HepG2 (cell line): ENCODE results near the gene MXRA7. TPM values are rescaled to one million over a fixed set of nuclear protein-coding genes. Genes with fewer than 3 reads are reported as not detected.
A peak's percentile ranks its signal among the peaks of the same experiment; 100 is the strongest.

ENCODE experiments used
- ATAC-seq: fragments of 200-7000 bp; cut with Tn5 transposase; 3 replicates; pipeline ENCODE4 v1.9.1; 2020; ENCODE audit warnings: mild to moderate bottlenecking, moderate library complexity
- BruUV-seq: library from RNA; stranded (reverse); fragments of 400-500 nt; replicated peaks from 2 replicates; lab custom pipeline; 2021; lab: Mats Ljungman, UMichigan
- CTCF ChIA-PET: fragments of 300-600 bp; formaldehyde crosslinking; extraction: SDS; loops from one replicate; lab custom pipeline; 2021; ENCODE audit warnings: low total read pairs, inconsistent platforms, low intra/inter-chr PET ratio; lab: Yijun Ruan, JAX
- POLR2A ChIA-PET: fragments of 350-600 bp; sonication (Branson Sonifier 250); formaldehyde crosslinking; loops from one replicate; lab custom pipeline; 2020; ENCODE audit warnings: antibody characterized with exemption, inconsistent platforms; lab: Yijun Ruan, JAX
- DNase-seq: peaks from one replicate; pipeline ENCODE4 v3.0.0-alpha.2; 2015; ENCODE audit warnings: low spot score
- FAIRE-seq: peaks from 3 replicates; lab custom pipeline; 2011; peaks lifted over from hg19 to GRCh38; lab: Jason Lieb, UNC
- H2AFZ ChIP-seq: one replicate; pipeline ENCODE4 v1.6.1; 2011; ENCODE audit warnings: low read length, inconsistent platforms
- H3K27ac ChIP-seq: fragments of 300-600 bp; 3 replicates; pipeline ENCODE4 v1.8.0; 2011; ENCODE audit warnings: mixed run types, mild to moderate bottlenecking, mixed read lengths, low read length, inconsistent platforms; ENCODE audit not compliant: insufficient read depth; ENCODE audit errors: extremely low read length
- H3K27me3 ChIP-seq, 2 experiments: fragments of 200-600 bp in 1 of 2; 2 replicates in 1 of 2; 3 replicates in 1 of 2; pipeline versions ENCODE4 v1.6.0 to v1.8.0; 2011; ENCODE audit warnings: low read length in 2 of 2, mild to moderate bottlenecking in 2 of 2, moderate library complexity in 2 of 2, inconsistent platforms in 1 of 2; ENCODE audit not compliant: insufficient read depth in 2 of 2, control insufficient read depth in 1 of 2
- H3K36me3 ChIP-seq, 2 experiments: fragments of 200-600 bp in 1 of 2; replicated peaks in 1 of 2; 2 replicates in 1 of 2; 3 replicates in 1 of 2; pipeline versions ENCODE4 v1.5.1 to v1.8.0; 2011; ENCODE audit warnings: low read length in 2 of 2, inconsistent platforms in 1 of 2; ENCODE audit not compliant: insufficient read depth in 2 of 2, control insufficient read depth in 1 of 2
- H3K4me1 ChIP-seq: 2 replicates; pipeline ENCODE4 v1.5.1; 2012; ENCODE audit warnings: low read length, inconsistent platforms; ENCODE audit not compliant: insufficient read depth
- H3K4me2 ChIP-seq: 2 replicates; pipeline ENCODE4 v1.6.0; 2011; ENCODE audit warnings: low read depth, low read length, inconsistent platforms
- H3K4me3 ChIP-seq, 3 experiments: fragments of 200-600 bp in 1 of 3; sonication (generic), shearing (Covaris generic) in 1 of 3; replicated peaks in 1 of 3; 2 replicates each; pipeline ENCODE4 v1.5.1; 2011 to 2016; ENCODE audit warnings: low read length in 3 of 3, inconsistent platforms in 2 of 3, low read depth in 2 of 3, mild to moderate bottlenecking in 2 of 3, control low read depth in 1 of 3, mixed read lengths in 1 of 3; ENCODE audit not compliant: insufficient read depth in 1 of 3
- H3K79me2 ChIP-seq: one replicate; pipeline ENCODE4 v1.6.1; 2011; ENCODE audit warnings: low read length, inconsistent platforms; ENCODE audit not compliant: insufficient read depth
- H3K9ac ChIP-seq: 2 replicates; pipeline ENCODE4 v1.6.0; 2011; ENCODE audit warnings: mild to moderate bottlenecking, low read depth, low read length, inconsistent platforms; ENCODE audit not compliant: insufficient read depth
- H3K9me3 ChIP-seq: 2 replicates; pipeline ENCODE4 v1.5.1; 2012; ENCODE audit warnings: mild to moderate bottlenecking, low read length
- H4K20me1 ChIP-seq: 2 replicates; pipeline ENCODE4 v1.6.0; 2011; ENCODE audit warnings: inconsistent platforms, mild to moderate bottlenecking, low read length, moderate library complexity; ENCODE audit not compliant: insufficient read depth
- HIVEP1 ChIP-seq: sonication (generic); formaldehyde crosslinking; IDR thresholded peaks from 2 replicates; pipeline ENCODE4 v1.4.0; 2020; ENCODE audit warnings: mild to moderate bottlenecking, missing genetic modification reagents
- IRF1 ChIP-seq: sonication (generic); formaldehyde crosslinking; IDR thresholded peaks from 2 replicates; pipeline ENCODE4 v1.4.0; 2020; ENCODE audit warnings: low read depth, mild to moderate bottlenecking, missing genetic modification reagents
- MYNN ChIP-seq: sonication (generic); formaldehyde crosslinking; IDR thresholded peaks from 2 replicates; pipeline ENCODE4 v1.4.0; 2020; ENCODE audit warnings: mild to moderate bottlenecking, low read depth, missing genetic modification reagents
- NR3C1 ChIP-seq: sonication (generic); formaldehyde crosslinking; IDR thresholded peaks from 2 replicates; pipeline ENCODE4 v1.4.0; 2020; ENCODE audit warnings: missing genetic modification reagents
- PHF8 ChIP-seq: sonication (generic); formaldehyde crosslinking; IDR thresholded peaks from 2 replicates; pipeline ENCODE4 v1.5.0; 2020; ENCODE audit warnings: missing genetic modification reagents
- RBFOX2 ChIP-seq: fragments of 200-400 bp; formaldehyde crosslinking; IDR thresholded peaks from 2 replicates; pipeline ENCODE4 v1.6.1; 2017; ENCODE audit warnings: low read depth, mild to moderate bottlenecking, low read length
- SIN3A ChIP-seq: IDR thresholded peaks from 2 replicates; pipeline ENCODE4 v1.6.1; 2011; ENCODE audit warnings: low read depth, mild to moderate bottlenecking, control low read depth, low read length, borderline replicate concordance
- TRIM22 ChIP-seq: fragments of 450-650 bp; IDR thresholded peaks from 2 replicates; pipeline ENCODE4 v1.6.1; 2017
- ZBTB14 ChIP-seq: sonication (generic); formaldehyde crosslinking; IDR thresholded peaks from 2 replicates; pipeline ENCODE4 v1.4.0; 2020; ENCODE audit warnings: missing genetic modification reagents
- ZNF256 ChIP-seq: sonication (generic); formaldehyde crosslinking; conservative IDR thresholded peaks from 2 replicates; pipeline ENCODE4 v1.4.0; 2020; ENCODE audit warnings: missing genetic modification reagents
- ZNF260 ChIP-seq: sonication (generic); formaldehyde crosslinking; IDR thresholded peaks from 2 replicates; pipeline ENCODE4 v1.4.0; 2020; ENCODE audit warnings: missing genetic modification reagents, low read depth, mild to moderate bottlenecking, borderline replicate concordance
- ZNF3 ChIP-seq: IDR thresholded peaks from 2 replicates; pipeline ENCODE4 v1.7.0; 2017; ENCODE audit warnings: inconsistent platforms
- ZNF609 ChIP-seq: sonication (generic); formaldehyde crosslinking; IDR thresholded peaks from 2 replicates; pipeline ENCODE4 v1.4.0; 2020; ENCODE audit warnings: mild to moderate bottlenecking, missing genetic modification reagents, borderline replicate concordance
- ZNF652 ChIP-seq: IDR thresholded peaks from 2 replicates; pipeline ENCODE4 v1.6.1; 2016; ENCODE audit warnings: low read depth, borderline replicate concordance
- ZNF75D ChIP-seq: sonication (generic); formaldehyde crosslinking; IDR thresholded peaks from 2 replicates; pipeline ENCODE4 v1.8.1; 2023; ENCODE audit warnings: missing genetic modification reagents, mild to moderate bottlenecking, borderline replicate concordance
- WGBS: methylation state at CpG from one replicate; pipeline ENCODE4 v1.1.6; 2017; ENCODE audit warnings: low lambda C conversion rate; 5-methylcytosine and 5-hydroxymethylcytosine counted together
- in situ Hi-C: cut with HindIII; loops from 2 replicates; pipeline ENCODE4 v1.10.0; 2017; ENCODE audit warnings: low pct_unique_long_range_greater_than_20kb; ENCODE audit not compliant: extremely low pct_ligation_motif_present
- intact Hi-C: fragments of 100-400 bp; cut with micrococcal nuclease; formaldehyde crosslinking; loops from one replicate; pipeline ENCODE4 v1.10.0; 2022; ENCODE audit not compliant: unreplicated experiment
- polyA plus RNA-seq, 8 experiments: library from polyadenylated mRNA; depleted of rRNA in 3 of 8; stranded (reverse) in 7 of 8; unstranded in 1 of 8; fragments of >200 nt; fragmentation: Illumina TruSeq in 4 of 8; extraction: Trizol in 4 of 8; gene quantifications; 2 replicates each; pipeline versions ENCODE4 v1.2.1 to v1.2.3, GENCODE V29; 2011 to 2016; ENCODE audit warnings: low read depth in 4 of 8, missing spikeins in 1 of 8, mixed read lengths in 1 of 8; ENCODE audit not compliant: insufficient read depth in 1 of 8
- total RNA-seq, 5 experiments: library from RNA; depleted of rRNA; stranded (reverse); fragments of >200 nt; fragmentation: Illumina TruSeq; extraction: Trizol; gene quantifications; 2 replicates each; pipeline ENCODE4 v1.2.3, GENCODE V29; 2016; ENCODE audit warnings: low read depth in 1 of 5

MXRA7 gene
- total and polyA plus RNA-seq, 2 of the 13 experiments (the other 11 are each of a cell fraction or from before 2014, with no cell fraction given), result 44.8 to 112 TPM

DNA sequence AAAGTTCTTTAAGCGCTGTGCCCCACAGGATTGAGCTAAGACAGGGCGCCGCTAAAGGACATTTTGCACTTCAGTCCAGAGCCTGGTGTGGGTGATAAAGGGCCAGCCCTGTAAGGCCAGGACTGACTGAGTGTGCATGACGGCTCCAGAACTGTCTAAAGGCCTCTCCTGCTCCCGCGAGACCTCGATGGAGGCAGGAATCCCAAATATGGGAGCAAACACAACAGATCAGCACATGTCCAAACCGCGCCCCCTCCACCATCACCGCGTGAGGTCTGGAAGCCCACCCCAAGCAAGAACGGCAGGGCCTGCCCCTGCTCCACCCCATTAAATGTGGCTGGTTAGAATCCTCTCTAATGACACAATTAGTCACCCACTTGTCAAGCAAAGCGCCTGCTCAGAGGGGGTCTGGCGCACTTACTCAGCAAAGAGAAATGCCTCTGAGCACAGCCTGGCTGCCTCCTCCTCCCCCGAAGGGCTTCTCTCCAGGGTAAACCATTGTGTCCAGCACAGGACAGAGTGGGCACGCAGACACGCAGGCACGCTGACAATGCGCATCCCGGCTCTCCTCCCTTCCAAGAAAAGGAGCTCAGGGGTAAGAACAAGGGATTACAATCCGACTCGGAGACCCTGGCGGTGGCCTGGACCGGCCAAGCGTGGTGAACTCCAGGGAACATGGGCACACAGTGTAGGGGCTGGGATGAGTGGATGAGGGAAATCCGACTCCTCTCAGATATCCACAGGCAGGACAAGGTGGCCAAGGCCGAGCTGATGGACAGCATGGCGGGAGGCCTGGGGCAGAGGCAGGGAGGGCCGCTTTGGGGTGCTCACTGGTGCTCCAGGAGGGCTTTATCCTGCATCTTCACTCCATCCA, 1.5 kb downstream of the MXRA7 start:
- H4K20me1 ChIP-seq, result no peaks in the 10 kb centered on the region
- CTCF ChIA-PET, result no interaction called here
- H3K79me2 ChIP-seq, result peaks cover 34% of the 10 kb centered on the region
- H3K4me2 ChIP-seq, result peak overlapping the region; percentile 82
- H3K27ac ChIP-seq, result no peak overlapping the region
- peak overlapping the region; percentile 69; the same call in 1 of the 2 replicates for H3K9ac ChIP-seq
- TSS peak; percentile 60 for BruUV-seq
- peak; percentile 41 for DNase-seq
- WGBS, result 86% methylated on average over 25 of the region's 29 CpGs
- H3K36me3 ChIP-seq, result peaks cover 3 to 11% of the 10 kb centered on the region in 2 experiments; a peak in 3 of 5 replicates
- intact Hi-C loops, result loop anchor here (10.0 kb wide), 1 partner anchor 155 kb away; no protein-coding TSS in a partner anchor
- H3K4me1 ChIP-seq, result peaks cover 45% of the 10 kb centered on the region
- H3K4me3 ChIP-seq, result peak overlapping the region; percentile 61 to 76 (median 73)
- ATAC-seq, result peak; percentile 34
- H3K9me3 ChIP-seq, result no peaks in the 10 kb centered on the region
- FAIRE-seq, result no peak
- H2AFZ ChIP-seq, result no peak overlapping the region
- POLR2A ChIA-PET, result interaction anchor here (0.8 to 3.6 kb wide), 8 partner anchors 8 to 38 kb away, joined by 4 to 20 read pairs (median 6); partner anchors contain the start of genes JMJD6, METTL23, MFSD11 and SRSF2
- in situ Hi-C loops, result no loop called here
- no peaks in the 10 kb centered on the region for H3K27me3 ChIP-seq
- TF ChIP-seq ZNF260 (CRISPR knock-in tag) (no peak), MYNN (no peak), ZBTB14 (CRISPR knock-in tag) (no peak), PHF8 (CRISPR knock-in tag) (no peak), ZNF652 (CRISPR knock-in tag) (no peak), TRIM22 (no peak), RBFOX2 (no peak), ZNF3 (CRISPR knock-in tag) (no peak), ZNF609 (CRISPR knock-in tag) (no peak), HIVEP1 (CRISPR knock-in tag) (no peak), NR3C1 (CRISPR knock-in tag) (no peak), ZNF75D (CRISPR knock-in tag) (no peak), ZNF256 (CRISPR knock-in tag) (no peak), IRF1 (CRISPR knock-in tag) (no peak), SIN3A (no peak)
